Fibroblast of upper back skin (primary cell): ENCODE measurements around the gene OPRPN.

Experiments
- DNase-seq: peaks from one replicate; pipeline ENCODE4 v3.0.0-alpha.2; 2013

The OPRPN gene, protein sequence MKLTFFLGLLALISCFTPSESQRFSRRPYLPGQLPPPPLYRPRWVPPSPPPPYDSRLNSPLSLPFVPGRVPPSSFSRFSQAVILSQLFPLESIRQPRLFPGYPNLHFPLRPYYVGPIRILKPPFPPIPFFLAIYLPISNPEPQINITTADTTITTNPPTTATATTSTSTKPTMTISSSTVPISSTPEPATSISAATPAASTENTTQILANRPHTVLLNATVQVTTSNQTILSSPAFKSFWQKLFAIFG

DNA sequence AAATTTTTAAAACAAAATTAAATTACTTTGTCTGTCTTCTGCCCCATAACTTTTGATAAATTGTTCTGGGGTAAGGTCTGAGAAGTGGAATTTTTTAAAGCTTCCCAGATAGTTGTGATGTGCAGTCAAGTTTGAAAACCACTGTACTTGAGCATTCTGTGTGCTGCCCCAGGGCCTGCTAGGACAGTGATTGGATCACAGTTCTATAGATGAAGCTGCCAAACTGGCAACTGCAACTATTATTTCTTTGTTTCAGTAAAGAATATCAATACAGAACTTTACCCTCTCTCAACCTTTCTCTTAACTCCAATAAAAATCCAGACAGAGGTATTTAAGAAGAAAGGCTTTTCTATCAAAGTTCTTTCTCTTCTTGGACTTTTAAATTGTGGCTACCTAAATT is at the start of gene OPRPN:
OPRPN (plus strand) TSS at position 361 of the 400 bp plus-strand sequence. CDS start 1,346 bp downstream, outside the sequence.
- no peak for DNase-seq

DNA sequence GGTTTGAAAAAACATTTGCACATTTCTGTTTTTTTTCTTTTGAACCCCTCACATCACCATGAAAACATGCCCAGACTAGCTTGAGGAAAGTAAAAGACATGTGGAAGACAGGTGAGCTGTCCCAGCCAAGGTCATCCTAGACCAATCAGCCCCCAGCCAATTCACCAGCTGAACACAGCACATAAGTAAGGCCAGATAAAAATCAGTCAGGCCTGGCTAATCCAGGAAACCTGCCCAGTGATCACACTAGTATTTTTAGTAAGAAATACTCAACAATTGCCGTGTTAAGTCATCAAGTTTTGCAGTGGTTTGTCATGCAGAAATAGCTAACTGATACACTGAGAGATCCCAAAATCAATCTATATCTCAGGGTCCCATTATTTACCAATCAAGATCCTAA is 41.6 kb upstream of the OPRPN start:
- no peak for DNase-seq

DNA sequence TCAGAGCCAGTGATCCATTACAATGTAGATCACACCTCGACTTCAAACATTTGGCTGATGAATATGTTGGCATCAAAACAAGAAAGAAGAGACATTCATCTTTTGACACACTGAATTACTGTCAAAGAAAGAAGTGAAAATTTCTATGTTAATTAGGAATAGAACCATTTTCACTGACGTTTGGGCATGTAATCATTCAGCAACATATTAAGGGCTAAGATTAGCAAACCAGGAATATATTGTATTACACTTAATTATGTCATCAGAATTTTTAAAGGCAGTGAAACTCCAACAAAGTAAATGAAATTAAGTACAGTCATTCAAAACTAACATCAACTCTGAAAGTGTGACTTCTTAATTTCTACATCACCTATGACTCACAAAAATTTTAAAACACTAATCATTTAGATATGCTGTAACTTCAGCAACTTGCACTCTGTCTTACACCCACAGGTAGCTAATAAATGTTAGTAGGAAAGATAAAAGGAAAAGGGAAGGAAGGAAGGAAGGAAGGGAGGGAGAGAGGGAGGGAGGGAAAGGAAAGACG is 38.6 kb upstream of the OPRPN start:
- DNase-seq, result no peak

DNA sequence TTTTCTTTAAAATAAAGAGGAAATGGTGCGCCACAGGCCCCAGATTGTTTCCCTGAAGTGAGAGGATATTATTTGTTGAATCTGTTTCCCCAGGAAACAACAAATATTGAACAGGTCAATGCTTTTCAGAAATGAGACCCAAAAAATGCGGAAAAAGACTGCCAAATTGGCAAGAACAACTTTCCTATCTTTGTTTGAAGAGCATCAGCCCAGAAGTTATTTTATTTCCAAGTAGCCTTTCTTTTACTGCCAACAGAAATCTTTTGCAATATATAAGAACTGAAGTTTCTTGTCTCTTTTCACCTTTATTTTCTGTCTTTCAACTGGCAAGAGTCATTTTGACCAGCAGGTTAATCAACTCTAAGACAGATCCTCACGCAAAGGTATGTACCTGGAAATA is 37.3 kb upstream of the OPRPN start, which contains the start of gene SMR3A:
SMR3A (plus strand) TSS at position 301 of the 400 bp plus-strand sequence. CDS start 1,356 bp downstream, outside the sequence.
- no peak for DNase-seq

DNA sequence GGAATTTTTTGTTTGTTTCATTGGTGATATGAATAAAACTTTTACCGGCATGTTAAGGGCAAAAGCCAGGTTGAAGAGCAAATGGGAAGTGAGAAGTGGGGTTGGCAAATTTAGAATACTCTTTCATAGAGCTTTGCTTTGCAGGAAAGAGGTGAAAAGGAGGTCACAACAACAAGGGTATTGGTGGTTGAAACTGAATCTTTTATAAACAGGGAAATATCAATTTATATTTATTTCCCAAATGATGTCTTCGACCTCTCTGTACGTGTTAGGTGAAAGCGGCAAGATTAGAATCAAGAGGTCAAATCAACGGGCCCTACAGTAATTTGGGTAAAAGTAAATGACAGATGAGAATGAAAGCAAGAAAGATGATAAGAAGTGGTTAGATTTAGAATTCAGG is 33.7 kb upstream of the OPRPN start:
- DNase-seq, result no peak

DNA sequence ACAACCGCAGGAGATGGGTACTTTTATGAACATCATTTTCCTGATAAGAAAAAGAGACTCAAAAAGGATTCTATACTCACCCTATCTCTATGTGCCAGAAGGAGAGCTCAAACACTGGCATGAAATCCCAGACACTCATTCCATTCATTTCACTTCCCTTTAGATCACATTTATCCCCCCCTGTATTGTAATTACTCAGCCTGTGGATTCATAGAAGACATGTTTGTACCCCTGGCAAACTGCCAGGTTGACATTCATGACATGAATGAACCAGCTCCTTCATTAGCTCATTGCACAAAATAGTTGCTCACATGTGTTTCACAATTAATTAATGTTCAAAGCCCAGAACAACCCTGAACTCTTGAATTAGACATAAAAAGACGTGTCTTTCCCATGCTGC is 32.3 kb upstream of the OPRPN start:
- no peak for DNase-seq

DNA sequence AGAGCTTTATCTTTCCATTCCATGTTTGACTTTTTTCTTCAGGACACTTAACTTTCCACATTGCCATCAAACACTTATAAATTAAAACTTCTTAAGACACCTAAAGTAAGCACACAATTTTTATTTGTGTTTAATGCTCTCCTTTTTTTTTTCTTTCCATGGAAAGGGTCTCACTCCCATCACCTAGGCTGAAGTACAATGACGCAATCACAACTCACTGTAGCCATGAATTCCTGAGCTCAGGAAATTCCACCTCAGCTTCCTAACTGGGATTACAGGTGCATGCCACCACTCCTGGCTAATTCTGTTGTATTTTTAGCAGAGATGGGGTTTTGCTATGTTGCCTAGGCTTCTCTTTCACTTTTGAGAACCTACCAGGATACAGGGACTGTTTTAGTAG is 29.9 kb upstream of the OPRPN start:
- no peak for DNase-seq

DNA sequence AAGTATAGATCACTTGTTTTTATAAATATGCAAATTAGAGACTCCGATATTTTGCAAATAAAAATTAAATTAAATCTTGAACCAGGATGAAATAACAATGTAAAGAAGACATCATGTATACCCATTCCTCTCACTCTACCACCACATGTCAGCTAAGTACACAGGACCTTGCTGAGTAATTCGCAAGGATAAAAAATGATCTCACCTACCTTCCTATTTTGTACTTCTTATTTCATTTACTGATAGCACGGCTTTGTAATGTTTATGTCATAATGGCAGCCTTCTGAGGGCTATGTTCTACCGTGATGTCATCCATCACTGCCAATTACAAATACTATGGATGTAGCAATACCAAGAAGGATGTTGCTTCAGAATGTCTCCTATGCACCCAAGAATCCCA is 25.8 kb upstream of the OPRPN start:
- no peak for DNase-seq

DNA sequence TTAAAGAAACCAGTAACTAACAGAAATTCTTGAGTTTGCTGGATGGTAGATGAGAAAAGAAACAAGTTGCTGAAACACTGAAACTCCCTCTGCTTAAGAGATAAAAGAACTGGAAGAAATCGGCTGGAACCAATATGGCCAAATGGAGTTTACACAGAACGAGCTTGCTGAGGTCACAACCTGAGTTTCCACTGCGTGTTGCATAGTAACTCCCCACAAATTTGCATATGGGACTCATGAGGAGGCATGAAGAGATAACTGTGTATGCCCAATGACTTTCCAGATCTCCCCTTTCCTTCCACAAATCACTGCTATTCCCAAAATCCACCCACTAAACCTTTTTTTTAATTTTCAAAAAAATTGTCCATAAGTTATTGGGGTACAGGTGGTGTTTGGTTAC is 25.0 kb upstream of the OPRPN start:
- no peak for DNase-seq

DNA sequence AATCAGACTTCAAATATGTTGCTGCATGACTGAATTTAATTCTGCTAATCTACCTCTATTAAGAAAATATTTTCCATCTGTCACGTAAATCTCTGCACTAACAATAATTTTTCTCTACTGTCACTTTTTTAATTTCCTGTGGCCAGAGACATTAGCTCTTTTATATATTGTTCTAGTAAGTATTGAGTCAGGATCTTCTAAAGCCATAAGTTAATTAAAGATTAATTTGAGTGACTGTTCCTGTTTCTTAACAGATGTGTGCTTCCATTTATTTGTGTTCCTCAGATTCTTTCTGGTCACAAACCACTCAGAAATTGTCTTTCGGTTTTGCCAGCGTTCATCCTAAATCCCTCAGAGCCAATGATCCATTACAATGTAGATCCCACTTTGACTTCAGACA is 17.2 kb upstream of the OPRPN start:
- DNase-seq, result no peak

DNA sequence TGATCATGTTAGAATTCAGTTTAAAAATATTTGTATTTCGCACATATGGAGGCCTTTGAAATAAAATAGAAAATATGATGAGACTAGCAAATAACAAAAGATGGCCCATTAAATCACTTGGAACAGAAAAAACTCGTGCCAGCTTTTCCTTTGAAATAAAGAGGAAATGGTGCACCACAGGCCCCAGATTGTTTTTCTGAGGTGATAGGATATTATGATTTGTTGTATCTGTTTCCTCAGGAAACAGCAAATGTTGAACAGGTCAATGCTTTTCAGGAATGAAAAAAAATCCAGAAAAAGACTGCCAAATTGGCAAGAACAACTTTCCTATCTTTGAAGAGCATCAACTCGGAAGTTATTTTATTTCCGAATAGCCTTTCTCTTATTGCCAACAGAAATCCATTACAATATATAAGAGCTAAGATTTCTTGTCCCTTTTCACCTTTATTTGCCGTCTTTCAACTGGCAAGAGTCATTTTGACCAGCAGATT is 15.0 kb upstream of the OPRPN start, which contains the start of gene SMR3B:
SMR3B (plus strand) TSS at position 441 of the 491 bp plus-strand sequence. CDS start 1,380 bp downstream, outside the sequence.
- no peak for DNase-seq

DNA sequence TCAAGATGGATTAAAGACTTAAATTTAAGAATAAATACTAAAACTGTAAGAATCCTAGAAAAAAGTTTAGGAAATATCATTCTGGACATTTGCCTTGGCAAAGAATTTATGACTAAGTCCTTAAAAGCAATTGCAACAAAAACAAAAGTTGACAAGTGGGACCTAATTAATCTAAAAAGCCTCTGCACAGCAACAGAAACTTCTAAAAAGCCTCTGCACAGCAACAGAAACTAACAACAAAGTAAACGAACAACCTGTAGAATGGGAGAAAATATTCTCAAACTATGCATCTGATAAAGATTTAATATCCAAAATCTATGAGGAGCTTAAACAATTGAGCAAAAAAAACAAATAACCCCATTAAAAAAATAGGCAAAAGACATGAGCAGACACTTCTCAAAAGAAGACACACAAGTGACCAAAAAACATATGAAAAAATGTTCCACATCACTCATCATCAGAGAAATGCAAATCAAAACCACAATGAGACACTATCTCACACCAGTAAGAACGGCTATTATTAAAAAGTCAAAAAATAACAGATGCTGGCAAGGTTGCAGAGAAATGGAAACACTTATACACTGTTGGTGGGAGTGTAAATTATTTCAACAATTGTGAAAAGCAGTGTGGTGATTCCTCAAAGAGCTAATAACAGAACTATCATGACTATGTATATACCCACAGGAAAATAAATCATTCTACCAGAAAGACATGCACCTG is 5.5 kb upstream of the OPRPN start:
- DNase-seq, result no peak

DNA sequence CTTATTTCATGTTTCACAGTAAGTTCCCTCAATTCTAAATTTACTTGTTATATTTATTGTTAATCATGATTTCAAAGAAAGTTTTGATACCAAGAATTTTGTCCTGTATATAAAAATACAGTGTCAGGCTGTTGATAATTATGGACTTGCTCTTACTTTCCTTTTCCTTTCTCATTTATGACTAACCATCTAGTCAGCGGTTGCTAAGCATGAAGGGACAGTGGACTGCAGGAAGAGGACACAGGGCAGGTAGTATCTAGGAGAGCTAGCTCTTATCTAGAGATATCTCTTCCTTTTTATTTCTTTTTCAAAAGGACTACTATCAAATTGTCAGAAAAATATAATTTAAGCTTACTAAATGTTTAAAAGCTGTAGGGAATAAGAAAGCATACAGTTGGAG is 1.6 kb downstream of the OPRPN start:
- DNase-seq, result no peak

DNA sequence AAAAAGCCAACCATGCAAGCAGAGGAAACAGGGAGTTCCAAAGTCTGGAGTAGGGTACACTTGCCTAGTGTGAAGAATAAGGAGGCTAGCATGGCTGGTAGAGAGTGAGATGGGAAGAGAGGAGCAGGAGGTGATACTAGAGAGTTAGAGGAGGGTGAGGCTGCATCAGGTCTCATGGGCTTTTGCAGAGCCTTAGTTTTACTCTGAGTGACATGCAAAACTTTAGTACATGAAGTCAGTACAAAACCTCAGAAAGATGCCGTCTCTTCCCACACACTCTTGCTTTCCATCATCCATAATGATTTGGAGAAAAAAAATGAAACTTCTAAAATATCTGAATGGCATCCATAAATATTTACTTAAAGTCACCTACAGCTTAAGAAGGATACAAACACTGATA is 5.0 kb downstream of the OPRPN start:
- no peak for DNase-seq

DNA sequence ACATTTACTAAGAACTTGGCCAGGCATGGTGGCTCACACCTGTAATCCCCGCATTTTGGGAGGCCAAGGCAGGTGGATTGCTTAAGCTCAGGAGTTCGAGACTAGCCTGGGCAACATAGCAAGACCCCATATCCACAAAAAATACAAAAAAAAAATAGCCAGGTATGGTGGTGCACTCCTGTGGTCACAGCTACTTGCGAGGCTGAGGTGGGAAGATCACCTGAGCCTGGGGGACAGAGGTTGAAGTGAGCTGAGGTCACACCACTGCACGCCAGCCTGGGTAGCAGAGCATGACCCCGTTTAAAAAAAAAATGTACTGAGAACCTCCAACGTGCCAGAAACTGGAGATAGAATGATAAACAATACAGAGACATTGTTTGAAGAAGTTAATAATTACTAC is 8.0 kb downstream of the OPRPN start:
- DNase-seq, result no peak

DNA sequence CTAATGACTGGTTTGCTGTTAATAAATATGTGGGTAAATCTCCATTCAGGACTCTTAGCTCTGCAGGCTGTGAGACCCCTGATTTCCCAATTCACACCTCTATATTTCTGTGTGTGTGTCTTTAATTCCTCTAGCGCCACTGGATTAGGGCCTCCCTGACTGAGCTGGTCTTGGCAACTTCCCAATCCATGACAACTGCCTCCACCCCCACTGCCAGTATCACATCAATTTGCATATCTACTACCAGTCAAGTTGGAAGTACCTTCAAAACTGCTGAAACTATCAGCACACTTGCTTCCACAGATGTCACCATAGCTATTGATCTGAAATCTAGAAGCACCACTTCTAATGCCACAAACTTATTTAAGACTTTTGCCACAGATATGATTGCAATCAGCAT is 27.6 kb downstream of the OPRPN start:
- DNase-seq, result no peak

DNA sequence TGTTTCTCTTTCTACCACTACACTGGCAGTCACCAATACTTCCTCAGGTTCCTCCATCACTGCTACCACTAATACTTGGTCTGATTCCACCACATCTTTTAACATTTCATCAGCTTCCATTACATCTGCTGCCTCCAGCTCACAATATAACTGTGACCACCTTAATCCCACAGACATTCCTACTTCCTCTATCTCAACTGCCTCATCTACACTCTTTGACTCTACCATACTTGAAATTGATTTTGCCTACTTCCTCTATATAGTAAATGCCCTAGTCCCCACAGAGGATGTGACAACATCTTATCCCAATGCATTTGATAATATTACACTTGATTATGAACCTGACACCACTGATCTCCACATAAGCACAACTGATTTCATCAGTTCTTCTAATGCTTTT is 29.0 kb downstream of the OPRPN start:
- DNase-seq, result no peak

DNA sequence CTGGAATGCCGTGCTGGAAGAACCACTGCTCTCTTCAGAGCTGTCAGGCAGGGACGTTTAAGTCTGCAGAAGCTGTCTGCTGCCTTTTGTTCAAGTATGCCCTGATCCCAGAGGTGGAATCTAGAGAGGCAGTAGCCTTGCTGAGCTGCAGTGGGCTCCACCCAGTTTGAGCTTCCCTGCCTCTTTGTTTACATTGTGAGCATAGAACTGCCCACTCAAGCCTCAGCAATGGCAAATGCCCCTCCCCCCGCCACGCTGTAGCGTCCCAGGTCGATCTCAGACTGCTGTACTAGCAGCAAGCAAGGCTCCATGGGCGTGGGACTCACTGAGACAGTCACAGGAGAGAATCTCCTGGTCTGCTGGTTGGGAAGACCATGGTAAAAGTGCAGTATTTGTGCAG is 39.5 kb downstream of the OPRPN start:
- no peak for DNase-seq

DNA sequence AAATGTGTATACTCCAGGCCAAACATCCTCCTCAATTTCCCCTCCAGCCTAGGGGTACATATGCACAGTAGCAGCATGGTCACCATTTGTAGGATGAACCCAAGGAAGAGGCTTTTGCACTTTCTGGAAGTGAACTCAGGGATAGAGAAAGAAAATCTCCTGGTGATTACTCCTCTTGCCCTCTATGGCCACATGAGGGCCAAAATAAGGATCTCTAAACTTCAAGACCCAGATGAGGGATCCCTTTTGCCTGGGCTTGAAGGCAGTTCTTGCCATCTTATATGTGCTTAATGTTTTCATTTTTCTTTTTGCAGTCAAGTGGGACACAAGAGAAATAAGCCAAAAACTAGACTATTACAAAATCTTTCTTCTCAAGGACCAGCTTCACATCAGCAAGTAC is 44.7 kb downstream of the OPRPN start:
- no peak for DNase-seq

DNA sequence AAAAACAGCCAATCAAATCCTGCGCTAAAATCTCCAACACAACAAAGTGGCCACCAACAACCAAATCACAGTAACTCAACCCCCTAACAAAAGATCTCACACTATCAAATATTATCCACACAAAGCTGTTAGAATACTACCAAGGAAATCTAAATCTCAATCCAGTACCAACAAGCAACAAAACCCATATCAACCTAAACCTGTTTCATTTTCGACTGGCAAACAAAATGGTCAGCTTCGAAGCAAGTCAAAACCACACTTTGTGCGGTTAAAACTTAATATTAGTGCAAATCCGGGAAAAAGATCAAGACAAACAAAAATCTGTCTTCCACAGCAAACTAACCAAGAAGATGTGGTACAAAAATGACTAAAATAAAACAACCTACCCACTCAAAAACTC is 45.6 kb downstream of the OPRPN start:
- DNase-seq, result no peak

DNA sequence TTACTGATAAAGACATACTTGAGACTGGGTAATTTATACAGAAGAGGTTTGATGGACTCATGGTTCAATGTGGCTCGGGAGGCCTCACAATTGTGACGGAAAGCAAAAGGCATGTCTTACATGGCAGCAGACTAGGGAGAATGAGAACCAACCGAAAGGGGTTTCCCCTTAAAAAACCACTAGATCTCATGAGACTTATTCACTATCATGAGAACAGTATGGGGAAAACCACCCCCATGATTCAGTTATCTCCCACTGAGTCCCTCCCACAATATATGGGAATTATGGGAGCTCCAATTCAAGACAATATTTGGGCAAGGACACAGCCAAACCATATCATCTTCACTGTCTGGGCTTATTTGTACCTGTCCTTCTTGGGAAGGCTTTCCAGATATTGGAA is 51.5 kb downstream of the OPRPN start:
- DNase-seq, result no peak

DNA sequence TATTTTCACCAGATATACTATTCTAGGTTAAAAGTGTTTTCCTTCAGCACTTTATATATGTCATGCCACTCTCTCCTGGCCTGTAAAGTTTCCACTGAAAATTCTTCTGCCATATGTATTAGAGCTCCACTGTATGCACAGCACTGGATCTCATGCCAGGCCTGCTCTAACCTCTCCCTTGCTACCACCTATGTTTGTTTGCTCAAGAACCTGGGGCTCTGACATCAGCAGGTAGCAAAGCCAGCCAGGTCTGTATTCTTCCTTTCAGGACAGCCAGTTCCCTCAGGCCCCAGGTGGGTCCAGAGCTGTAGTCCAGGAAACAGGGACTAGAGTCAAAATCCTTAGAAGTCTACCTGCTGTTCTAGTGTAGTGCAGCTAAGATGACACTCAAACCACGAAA is 55.2 kb downstream of the OPRPN start:
- DNase-seq, result no peak
